Parathyroid adenoma (tissue), 2 donors: ENCODE measurements around the gene SHC3.

ENCODE experiments used
- H2AFZ ChIP-seq: fragments of 300-600 bp; sonication (generic); one replicate; pipeline ENCODE4 v1.7.0; 2017; ENCODE audit warnings: antibody characterized with exemption, mild to moderate bottlenecking
- H3K27ac ChIP-seq: fragments of 300-600 bp; sonication (generic); one replicate; pipeline ENCODE4 v1.7.0; 2017
- H3K27me3 ChIP-seq: fragments of 300-600 bp; sonication (generic); one replicate; pipeline ENCODE4 v1.7.0; 2017; ENCODE audit warnings: low read length; ENCODE audit not compliant: control insufficient read depth, insufficient read depth
- H3K36me3 ChIP-seq: fragments of 300-600 bp; sonication (generic); one replicate; pipeline ENCODE4 v1.7.0; 2017; ENCODE audit warnings: low read length; ENCODE audit not compliant: control insufficient read depth, insufficient read depth
- H3K4me1 ChIP-seq: fragments of 300-600 bp; sonication (generic); one replicate; pipeline ENCODE4 v1.7.0; 2017; ENCODE audit warnings: control low read depth
- H3K4me2 ChIP-seq: fragments of 300-600 bp; sonication (generic); one replicate; pipeline ENCODE4 v1.7.0; 2017; ENCODE audit warnings: low read length
- H3K4me3 ChIP-seq: fragments of 300-600 bp; sonication (generic); one replicate; pipeline ENCODE4 v1.7.0; 2017; ENCODE audit warnings: low read depth, low read length
- H3K79me2 ChIP-seq: fragments of 300-600 bp; sonication (generic); one replicate; pipeline ENCODE4 v1.7.0; 2017; ENCODE audit warnings: control low read depth
- H3K9ac ChIP-seq: fragments of 300-600 bp; sonication (generic); one replicate; pipeline ENCODE4 v1.7.0; 2017; ENCODE audit warnings: mild to moderate bottlenecking
- H3K9me3 ChIP-seq: fragments of 300-600 bp; sonication (generic); one replicate; pipeline ENCODE4 v1.7.0; 2017; ENCODE audit warnings: low read length; ENCODE audit not compliant: control insufficient read depth
- CTCF ChIP-seq: fragments of 300-600 bp; sonication (generic); IDR thresholded peaks from one replicate; pipeline ENCODE4 v1.7.0; 2017; ENCODE audit warnings: antibody characterized with exemption, mild to moderate bottlenecking
- donor health status: primary hyperparathyroidism.

SHC3 gene

GRCh38 chr9:89175828-89176261 is 2.8 kb downstream of the SHC3 start:
- no peaks in the 10 kb centered on the region for H3K27me3 ChIP-seq
- H3K9me3 ChIP-seq, result no peaks in the 10 kb centered on the region
- no peak overlapping the region for H3K9ac ChIP-seq
- no peaks in the 10 kb centered on the region for H3K79me2 ChIP-seq
- H3K36me3 ChIP-seq, result no peaks in the 10 kb centered on the region
- H3K4me3 ChIP-seq, result no peak overlapping the region
- H3K27ac ChIP-seq, result no peak overlapping the region
- no peak overlapping the region for H2AFZ ChIP-seq
- H3K4me1 ChIP-seq, result no peaks in the 10 kb centered on the region
- no peak for TF ChIP-seq CTCF
- H3K4me2 ChIP-seq, result no peak overlapping the region

GRCh38 chr9:89174291-89174690 is 4.3 kb downstream of the SHC3 start:
- no peaks in the 10 kb centered on the region for H3K27me3 ChIP-seq
- no peak overlapping the region for H2AFZ ChIP-seq
- H3K79me2 ChIP-seq, result no peaks in the 10 kb centered on the region
- H3K4me3 ChIP-seq, result no peak overlapping the region
- H3K4me2 ChIP-seq, result no peak overlapping the region
- H3K9ac ChIP-seq, result no peak overlapping the region
- H3K36me3 ChIP-seq, result no peaks in the 10 kb centered on the region
- TF ChIP-seq CTCF, result no peak
- H3K4me1 ChIP-seq, result no peaks in the 10 kb centered on the region
- no peak overlapping the region for H3K27ac ChIP-seq
- H3K9me3 ChIP-seq, result no peaks in the 10 kb centered on the region

- Histone ChIP-seq H3K27me3 (no peaks in the 10 kb centered on the region), H3K4me1 (no peaks in the 10 kb centered on the region), H3K27ac (no peak overlapping the region), H3K4me3 (no peak overlapping the region), H3K4me2 (no peak overlapping the region), H3K9ac (no peak overlapping the region), H3K79me2 (no peaks in the 10 kb centered on the region), H3K36me3 (no peaks in the 10 kb centered on the region), H2AFZ (no peak overlapping the region), H3K9me3 (no peaks in the 10 kb centered on the region)
- no peak for TF ChIP-seq CTCF
These were observed 5.5 kb downstream of the SHC3 start for GRCh38 chr9:89173072-89173471.

- H3K4me2 ChIP-seq, result no peak overlapping the region
- TF ChIP-seq CTCF, result no peak
- no peaks in the 10 kb centered on the region for H3K27me3 ChIP-seq
These were observed 6.2 kb downstream of the SHC3 start for GRCh38 chr9:89172398-89172797.

GRCh38 chr9:89171693-89172092 is 6.9 kb downstream of the SHC3 start:
- Histone ChIP-seq H2AFZ (no peak overlapping the region), H3K4me1 (no peaks in the 10 kb centered on the region), H3K4me2 (no peak overlapping the region), H3K9ac (no peak overlapping the region), H3K4me3 (no peak overlapping the region), H3K79me2 (no peaks in the 10 kb centered on the region), H3K9me3 (no peaks in the 10 kb centered on the region), H3K36me3 (no peaks in the 10 kb centered on the region), H3K27ac (no peak overlapping the region), H3K27me3 (no peaks in the 10 kb centered on the region)
- TF ChIP-seq CTCF, result peak; percentile 10

More at GRCh38 chr9:89172398-89172797, 6.2 kb downstream of the SHC3 start:
- Histone ChIP-seq H3K9ac (no peak overlapping the region), H2AFZ (no peak overlapping the region), H3K79me2 (no peaks in the 10 kb centered on the region), H3K4me1 (no peaks in the 10 kb centered on the region), H3K36me3 (no peaks in the 10 kb centered on the region), H3K27ac (no peak overlapping the region), H3K4me3 (no peak overlapping the region), H3K9me3 (no peaks in the 10 kb centered on the region)
